OCI-LY3 (cell line): Measurements from ENCODE around the gene CDH6.
A peak's percentile ranks its signal among the peaks of the same experiment; 100 is the strongest.

Source experiments
- H2AFZ ChIP-seq: fragments of 200-600, 300-600 bp; shearing (Covaris generic); 2 replicates; pipeline ENCODE4 v1.6.0; 2014; ENCODE audit warnings: antibody characterized with exemption, low read depth, low read length
- H3K27ac ChIP-seq: fragments of 200-600, 300-600 bp; sonication (generic); 2 replicates; pipeline ENCODE4 v1.5.1; 2014; ENCODE audit warnings: mild to moderate bottlenecking, low read length, moderate library complexity, mixed read lengths
- H3K27me3 ChIP-seq: fragments of 200-600, 300-600 bp; sonication (generic); 2 replicates; pipeline ENCODE4 v1.6.1; 2014; ENCODE audit warnings: low read depth, low read length, mixed read lengths
- H3K36me3 ChIP-seq: fragments of 200-600, 300-600 bp; sonication (generic); replicated peaks from 2 replicates; pipeline ENCODE3; 2014; ENCODE audit warnings: low read depth, low read length, mixed read lengths
- H3K4me1 ChIP-seq: fragments of 300-600, 200-600 bp; sonication (generic); 2 replicates; pipeline ENCODE4 v1.6.1; 2014; ENCODE audit warnings: low read length, mixed read lengths
- H3K4me2 ChIP-seq: fragments of 200-600, 300-600 bp; sonication (generic); 2 replicates; pipeline ENCODE4 v1.6.1; 2014; ENCODE audit warnings: low read length, mixed read lengths
- H3K4me3 ChIP-seq: fragments of 300-600, 200-600 bp; sonication (generic); 2 replicates; pipeline ENCODE4 v1.5.1; 2014; ENCODE audit warnings: antibody characterized with exemption, mild to moderate bottlenecking, low read length, moderate library complexity
- H3K79me2 ChIP-seq: fragments of 300-600, 200-600 bp; shearing (Covaris generic); 2 replicates; pipeline ENCODE4 v1.6.1; 2014; ENCODE audit warnings: mild to moderate bottlenecking, low read length, mixed read lengths
- H3K9ac ChIP-seq: fragments of 300-600, 200-600 bp; shearing (Covaris generic); 2 replicates; pipeline ENCODE4 v1.6.0; 2014; ENCODE audit warnings: mild to moderate bottlenecking, low read length, moderate library complexity
- H3K9me3 ChIP-seq: fragments of 200-600, 300-600 bp; shearing (Covaris generic); 2 replicates; pipeline ENCODE4 v1.6.1; 2014; ENCODE audit warnings: low read length, mixed read lengths; ENCODE audit not compliant: insufficient read depth
- H4K20me1 ChIP-seq: fragments of 200-600, 300-600 bp; sonication (generic); 2 replicates; pipeline ENCODE4 v1.6.1; 2016; ENCODE audit warnings: low read length, mixed read lengths; ENCODE audit not compliant: insufficient read depth
- EZH2phosphoT487 ChIP-seq: fragments of 200-600 bp; shearing (Covaris generic); IDR thresholded peaks from 2 replicates; pipeline ENCODE4 v1.6.1; 2018; ENCODE audit warnings: antibody characterized with exemption, mixed run types, low read depth
- TF ChIP-seq, protein P1 (sequence below): fragments of 200-600, 300-600 bp; sonication (generic); IDR thresholded peaks from 2 replicates; pipeline ENCODE4 v1.5.1; 2014; ENCODE audit warnings: antibody characterized with exemption, low read length, low read depth

Gene CDH6

DNA sequence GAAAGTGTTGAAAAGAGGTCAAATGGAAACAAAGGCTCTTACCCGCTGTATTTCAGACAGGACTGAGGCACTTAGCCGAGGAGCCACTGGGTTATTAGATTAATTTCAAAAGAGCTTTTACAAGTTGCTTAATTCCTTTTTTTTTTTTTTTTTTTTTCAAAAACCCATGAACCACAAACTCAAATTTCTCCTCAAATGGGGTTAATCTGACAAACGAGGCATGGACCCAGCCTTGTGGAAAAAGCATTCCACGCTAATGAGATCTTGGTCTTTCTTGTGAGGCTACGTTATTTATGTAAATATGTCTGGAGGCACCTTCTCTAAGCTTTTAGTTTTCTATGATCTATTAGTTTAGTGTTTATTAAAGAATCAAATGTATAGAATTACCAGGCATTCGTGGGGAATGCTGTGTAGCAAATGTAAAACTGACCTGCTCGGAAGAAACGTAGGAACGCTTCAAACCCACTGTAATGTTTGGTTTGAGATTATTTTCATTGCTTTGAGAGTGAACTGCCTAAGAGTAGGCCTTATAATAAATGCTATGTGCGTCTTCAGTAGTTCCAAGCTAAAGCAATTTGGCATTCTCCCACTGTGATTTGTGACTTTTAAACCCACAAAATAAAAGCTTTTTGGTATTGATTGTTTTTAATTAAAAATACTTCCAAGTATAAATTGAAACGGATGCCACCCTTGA, 134.7 kb downstream of the CDH6 start:
- Histone ChIP-seq H3K9me3 (no peaks in the 10 kb centered on the region), H3K9ac (no peak overlapping the region), H2AFZ (no peak overlapping the region), H3K4me3 (no peak overlapping the region), H3K27ac (no peak overlapping the region), H4K20me1 (no peaks in the 10 kb centered on the region), H3K79me2 (no peaks in the 10 kb centered on the region), H3K4me1 (no peaks in the 10 kb centered on the region), H3K36me3 (no peaks in the 10 kb centered on the region), H3K4me2 (no peak overlapping the region), H3K27me3 (no peaks in the 10 kb centered on the region)
- TF ChIP-seq, protein P1, sequence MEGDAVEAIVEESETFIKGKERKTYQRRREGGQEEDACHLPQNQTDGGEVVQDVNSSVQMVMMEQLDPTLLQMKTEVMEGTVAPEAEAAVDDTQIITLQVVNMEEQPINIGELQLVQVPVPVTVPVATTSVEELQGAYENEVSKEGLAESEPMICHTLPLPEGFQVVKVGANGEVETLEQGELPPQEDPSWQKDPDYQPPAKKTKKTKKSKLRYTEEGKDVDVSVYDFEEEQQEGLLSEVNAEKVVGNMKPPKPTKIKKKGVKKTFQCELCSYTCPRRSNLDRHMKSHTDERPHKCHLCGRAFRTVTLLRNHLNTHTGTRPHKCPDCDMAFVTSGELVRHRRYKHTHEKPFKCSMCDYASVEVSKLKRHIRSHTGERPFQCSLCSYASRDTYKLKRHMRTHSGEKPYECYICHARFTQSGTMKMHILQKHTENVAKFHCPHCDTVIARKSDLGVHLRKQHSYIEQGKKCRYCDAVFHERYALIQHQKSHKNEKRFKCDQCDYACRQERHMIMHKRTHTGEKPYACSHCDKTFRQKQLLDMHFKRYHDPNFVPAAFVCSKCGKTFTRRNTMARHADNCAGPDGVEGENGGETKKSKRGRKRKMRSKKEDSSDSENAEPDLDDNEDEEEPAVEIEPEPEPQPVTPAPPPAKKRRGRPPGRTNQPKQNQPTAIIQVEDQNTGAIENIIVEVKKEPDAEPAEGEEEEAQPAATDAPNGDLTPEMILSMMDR = no peak
- no peak for TF ChIP-seq EZH2phosphoT487

GRCh38 chr5:31329715-31330114, 136.2 kb downstream of the CDH6 start:
- no peak overlapping the region for H3K4me2 ChIP-seq

DNA sequence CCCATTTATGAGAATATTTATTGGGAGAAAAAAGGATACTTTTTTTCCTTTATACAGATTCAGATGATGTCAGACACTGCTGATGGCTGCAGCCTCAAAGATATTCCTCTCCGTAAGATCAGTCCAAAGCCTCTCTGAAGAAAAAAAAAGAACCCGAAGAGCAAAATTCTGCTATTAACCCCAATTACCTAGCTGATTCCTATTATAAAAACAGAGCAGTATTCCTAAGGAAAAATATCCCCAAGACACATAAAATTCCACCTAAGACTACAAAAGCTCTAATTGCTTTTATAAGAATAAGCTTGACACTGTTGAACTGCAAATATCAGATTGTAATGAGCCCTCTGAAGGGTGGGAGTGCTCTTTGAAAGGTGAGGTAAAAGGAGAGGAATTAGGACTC, 138.7 kb downstream of the CDH6 start:
- Histone ChIP-seq H3K4me2 (no peak overlapping the region), H3K4me3 (no peak overlapping the region), H4K20me1 (no peaks in the 10 kb centered on the region), H3K27me3 (no peaks in the 10 kb centered on the region), H2AFZ (no peak overlapping the region), H3K27ac (no peak overlapping the region), H3K36me3 (no peaks in the 10 kb centered on the region), H3K79me2 (no peaks in the 10 kb centered on the region), H3K9me3 (no peaks in the 10 kb centered on the region), H3K9ac (no peak overlapping the region), H3K4me1 (no peaks in the 10 kb centered on the region)
- TF ChIP-seq, protein P1 = no peak
- TF ChIP-seq EZH2phosphoT487 = no peak

More at GRCh38 chr5:31329715-31330114, 136.2 kb downstream of the CDH6 start:
- Histone ChIP-seq H3K27me3 (no peaks in the 10 kb centered on the region), H3K9ac (no peak overlapping the region), H3K4me3 (no peak overlapping the region), H3K36me3 (no peaks in the 10 kb centered on the region), H4K20me1 (no peaks in the 10 kb centered on the region), H3K4me1 (no peaks in the 10 kb centered on the region), H2AFZ (no peak overlapping the region), H3K79me2 (no peaks in the 10 kb centered on the region), H3K9me3 (no peaks in the 10 kb centered on the region), H3K27ac (no peak overlapping the region)
- TF ChIP-seq EZH2phosphoT487 = no peak
- TF ChIP-seq, protein P1 = peak; percentile 31

- H3K4me2 ChIP-seq = no peak overlapping the region
- H3K36me3 ChIP-seq = no peaks in the 10 kb centered on the region
- no peaks in the 10 kb centered on the region for H3K79me2 ChIP-seq
- H4K20me1 ChIP-seq = no peaks in the 10 kb centered on the region
- H3K27ac ChIP-seq = no peak overlapping the region
- no peaks in the 10 kb centered on the region for H3K27me3 ChIP-seq
- H2AFZ ChIP-seq = no peak overlapping the region
- no peaks in the 10 kb centered on the region for H3K9me3 ChIP-seq
- no peak overlapping the region for H3K9ac ChIP-seq
- no peaks in the 10 kb centered on the region for H3K4me1 ChIP-seq
- TF ChIP-seq, protein P1 = no peak
- no peak for TF ChIP-seq EZH2phosphoT487
- H3K4me3 ChIP-seq = no peak overlapping the region
These were observed 140.0 kb downstream of the CDH6 start for GRCh38 chr5:31333475-31333874.
